Hepatocyte (in vitro differentiated cells): ENCODE data around the gene PMIS2.

Experiments used
- EZH2 ChIP-seq: fragments of 200-600 bp; sonication (generic); IDR thresholded peaks from 2 replicates; pipeline ENCODE4 v1.6.1; 2016; ENCODE audit warnings: antibody characterized with exemption, mild to moderate bottlenecking, borderline replicate concordance
- EZH2phosphoT487 ChIP-seq: fragments of 200-600 bp; sonication (generic); IDR thresholded peaks from one replicate; pipeline ENCODE4 v1.6.1; 2018; ENCODE audit warnings: antibody characterized with exemption, mild to moderate bottlenecking, low read depth, moderate library complexity; ENCODE audit not compliant: unreplicated experiment, severe bottlenecking
- TF ChIP-seq, protein P1 (sequence below): fragments of 200-600 bp; sonication (generic); IDR thresholded peaks from 2 replicates; pipeline ENCODE4 v1.5.1; 2016; ENCODE audit warnings: antibody characterized with exemption, mild to moderate bottlenecking; ENCODE audit not compliant: poor library complexity

DNA sequence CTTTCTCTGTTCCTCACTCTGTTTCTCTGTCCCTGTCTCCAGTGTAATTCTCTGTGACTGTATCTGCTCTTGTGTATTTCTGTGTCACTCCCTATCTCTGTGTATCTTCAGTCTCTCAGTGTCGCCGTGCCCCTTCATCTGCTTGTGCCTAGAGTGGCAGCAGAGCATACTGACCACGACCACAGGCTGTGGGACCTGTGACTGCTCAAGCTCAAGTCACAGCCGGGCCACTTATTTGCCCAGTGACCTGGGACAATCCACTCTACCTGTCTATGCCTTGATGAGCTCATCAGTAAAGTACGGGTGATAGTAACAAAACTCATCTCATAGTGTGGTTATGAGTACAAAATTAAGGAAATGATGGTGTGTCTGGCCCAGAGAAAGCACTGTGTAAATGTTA, 31.9 kb upstream of the PMIS2 start:
- TF ChIP-seq, protein P1, sequence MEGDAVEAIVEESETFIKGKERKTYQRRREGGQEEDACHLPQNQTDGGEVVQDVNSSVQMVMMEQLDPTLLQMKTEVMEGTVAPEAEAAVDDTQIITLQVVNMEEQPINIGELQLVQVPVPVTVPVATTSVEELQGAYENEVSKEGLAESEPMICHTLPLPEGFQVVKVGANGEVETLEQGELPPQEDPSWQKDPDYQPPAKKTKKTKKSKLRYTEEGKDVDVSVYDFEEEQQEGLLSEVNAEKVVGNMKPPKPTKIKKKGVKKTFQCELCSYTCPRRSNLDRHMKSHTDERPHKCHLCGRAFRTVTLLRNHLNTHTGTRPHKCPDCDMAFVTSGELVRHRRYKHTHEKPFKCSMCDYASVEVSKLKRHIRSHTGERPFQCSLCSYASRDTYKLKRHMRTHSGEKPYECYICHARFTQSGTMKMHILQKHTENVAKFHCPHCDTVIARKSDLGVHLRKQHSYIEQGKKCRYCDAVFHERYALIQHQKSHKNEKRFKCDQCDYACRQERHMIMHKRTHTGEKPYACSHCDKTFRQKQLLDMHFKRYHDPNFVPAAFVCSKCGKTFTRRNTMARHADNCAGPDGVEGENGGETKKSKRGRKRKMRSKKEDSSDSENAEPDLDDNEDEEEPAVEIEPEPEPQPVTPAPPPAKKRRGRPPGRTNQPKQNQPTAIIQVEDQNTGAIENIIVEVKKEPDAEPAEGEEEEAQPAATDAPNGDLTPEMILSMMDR: no peak
- TF ChIP-seq EZH2 (no peak), EZH2phosphoT487 (no peak)
